Activated CD4-positive, alpha-beta memory T cell treated with anti-CD3 and anti-CD28 coated beads, Interleukin-2, amount 10 ng/mL, durations not matched to agents 7 days and 5 days (primary cell): ENCODE results near the gene VIPR2. TPM values are rescaled to one million over a fixed set of nuclear protein-coding genes. Genes with fewer than 3 reads are reported as not detected.
"Not testable (repeated sequence)": the region's sequence is repeated elsewhere in the genome, so short reads cannot be mapped to it uniquely, and the experiment has no call there.

Source experiments
- CTCF ChIA-PET: fragments of 350-600 bp; sonication (Branson Sonifier 250); formaldehyde crosslinking; loops from one replicate; lab custom pipeline; 2021; ENCODE audit warnings: antibody characterized with exemption, inconsistent platforms; lab: Charles Lee
- POLR2A ChIA-PET: fragments of 350-600 bp; sonication (Branson Sonifier 250); formaldehyde crosslinking; loops from one replicate; lab custom pipeline; 2021; ENCODE audit warnings: antibody characterized with exemption; lab: Charles Lee
- DNase-seq: peaks from one replicate; pipeline ENCODE4 v3.0.0-alpha.2; 2020
- H3K27ac Mint-ChIP-seq: one replicate; pipeline ENCODE4 v1.8.0; 2021; ENCODE audit warnings: mild to moderate bottlenecking, mixed read lengths
- H3K27me3 Mint-ChIP-seq: one replicate; pipeline ENCODE4 v1.8.0; 2021; ENCODE audit warnings: mixed read lengths
- H3K36me3 Mint-ChIP-seq: one replicate; pipeline ENCODE4 v1.8.0; 2021; ENCODE audit warnings: low read depth, mixed read lengths
- H3K4me1 Mint-ChIP-seq: one replicate; pipeline ENCODE4 v1.8.0; 2021; ENCODE audit warnings: mixed read lengths
- H3K4me3 Mint-ChIP-seq: one replicate; pipeline ENCODE4 v1.8.0; 2021; ENCODE audit warnings: mild to moderate bottlenecking, mixed read lengths
- H3K9me3 Mint-ChIP-seq: one replicate; pipeline ENCODE4 v1.8.0; 2021; ENCODE audit warnings: mixed read lengths
- total RNA-seq, 2 experiments: library from RNA; stranded (reverse); gene quantifications; one replicate each; pipeline ENCODE4 v1.2.3, GENCODE V29; 2021

VIPR2 gene
- total RNA-seq, 2 experiments from 2014 or later, result 0.13 to 0.23 TPM

DNA sequence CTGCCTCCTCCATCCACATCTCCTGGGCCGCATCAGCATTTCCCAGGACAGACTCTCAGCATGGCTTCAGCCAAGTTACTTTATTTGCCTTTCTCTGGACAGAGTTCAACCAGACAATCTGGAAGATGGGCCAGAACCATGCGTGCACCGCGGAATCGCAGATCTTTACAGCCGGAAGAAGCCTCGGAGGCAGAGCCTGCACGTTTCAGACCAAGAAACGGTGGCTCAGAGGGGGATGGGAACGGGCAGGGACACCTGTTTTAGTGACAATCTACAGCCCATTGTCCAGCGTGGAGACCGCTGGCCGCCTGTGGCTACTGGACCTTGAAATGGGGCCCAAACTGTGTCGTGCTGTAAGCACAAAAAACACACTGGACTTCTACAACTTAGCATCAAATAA lies 3.5 kb downstream of the VIPR2 start:
- Mint-ChIP-seq H3K4me1 (peaks cover 6% of the 10 kb centered on the region), H3K9me3 (no peaks in the 10 kb centered on the region), H3K27me3 (peaks cover 35% of the 10 kb centered on the region), H3K36me3 (no peaks in the 10 kb centered on the region), H3K27ac (no peak overlapping the region), H3K4me3 (no peak overlapping the region)
- DNase-seq, result peak; percentile 6
- CTCF ChIA-PET, result no interaction called here
- POLR2A ChIA-PET, result no interaction called here

DNA sequence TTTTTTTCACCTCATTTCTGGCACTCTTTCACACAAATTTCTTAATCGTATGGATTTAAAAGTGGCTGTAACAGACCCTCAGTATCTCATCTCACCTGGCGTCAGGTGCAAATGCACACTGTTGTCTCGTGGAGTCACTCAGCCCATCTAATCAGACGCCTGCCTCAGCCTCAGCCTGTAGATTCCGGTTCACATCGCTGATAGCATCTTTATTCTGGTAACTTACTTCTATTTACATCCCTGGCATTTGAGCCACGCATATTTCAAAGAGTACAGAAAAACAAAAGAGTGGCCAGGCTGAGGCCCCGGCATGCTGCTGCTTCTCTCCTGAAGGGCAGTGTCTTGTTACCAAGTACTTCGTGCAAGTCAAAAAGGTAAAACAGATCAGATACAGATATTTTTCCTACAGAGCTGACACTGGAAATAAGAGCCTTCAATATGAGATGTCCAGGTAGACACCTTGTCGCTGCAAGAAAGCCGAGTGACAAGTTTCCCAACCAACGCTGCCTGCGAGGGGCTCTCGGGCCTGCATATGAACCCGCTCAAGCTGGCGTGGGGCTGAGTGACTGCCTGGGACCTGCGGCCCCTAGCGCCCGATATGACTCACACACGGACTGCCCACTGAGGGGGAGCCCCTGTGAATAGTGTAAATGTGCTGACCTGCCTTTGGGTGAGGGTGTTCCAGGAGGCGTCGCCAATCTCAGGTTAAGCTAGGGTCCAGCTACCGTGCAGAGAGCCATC lies 4.3 kb downstream of the VIPR2 start:
- H3K4me1 Mint-ChIP-seq, result peaks cover 6% of the 10 kb centered on the region
- no peak overlapping the region for H3K4me3 Mint-ChIP-seq
- CTCF ChIA-PET, result no interaction called here
- H3K27ac Mint-ChIP-seq, result no peak overlapping the region
- POLR2A ChIA-PET, result no interaction called here
- peaks cover 34% of the 10 kb centered on the region for H3K27me3 Mint-ChIP-seq
- no peaks in the 10 kb centered on the region for H3K9me3 Mint-ChIP-seq
- no peaks in the 10 kb centered on the region for H3K36me3 Mint-ChIP-seq
- peak; percentile 13 for DNase-seq

DNA sequence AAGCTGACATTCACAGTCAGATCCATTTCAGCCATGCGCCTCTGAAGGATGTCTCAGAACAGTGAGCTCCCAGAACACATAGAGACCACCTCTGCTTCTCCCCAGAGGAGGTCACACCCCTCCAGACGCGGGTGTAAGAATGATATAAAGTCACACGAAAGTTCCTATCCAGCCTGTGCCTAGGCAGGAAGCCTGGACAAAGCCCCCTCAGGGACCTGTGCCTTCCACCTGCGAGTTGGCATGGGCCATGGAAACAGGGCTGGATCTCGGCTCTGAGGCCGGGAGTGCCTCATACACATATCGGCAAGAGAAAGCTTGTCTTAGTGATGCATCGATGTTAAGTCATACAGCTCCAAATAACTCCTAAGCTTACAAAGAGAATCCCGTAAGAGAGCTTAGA lies 5.0 kb downstream of the VIPR2 start:
- Mint-ChIP-seq H3K27ac (no peak overlapping the region), H3K4me1 (peaks cover 6% of the 10 kb centered on the region), H3K36me3 (no peaks in the 10 kb centered on the region), H3K27me3 (peaks cover 32% of the 10 kb centered on the region), H3K9me3 (no peaks in the 10 kb centered on the region), H3K4me3 (no peak overlapping the region)
- peak; percentile 15 for DNase-seq
- ChIA-PET CTCF (no interaction called here), POLR2A (no interaction called here)

DNA sequence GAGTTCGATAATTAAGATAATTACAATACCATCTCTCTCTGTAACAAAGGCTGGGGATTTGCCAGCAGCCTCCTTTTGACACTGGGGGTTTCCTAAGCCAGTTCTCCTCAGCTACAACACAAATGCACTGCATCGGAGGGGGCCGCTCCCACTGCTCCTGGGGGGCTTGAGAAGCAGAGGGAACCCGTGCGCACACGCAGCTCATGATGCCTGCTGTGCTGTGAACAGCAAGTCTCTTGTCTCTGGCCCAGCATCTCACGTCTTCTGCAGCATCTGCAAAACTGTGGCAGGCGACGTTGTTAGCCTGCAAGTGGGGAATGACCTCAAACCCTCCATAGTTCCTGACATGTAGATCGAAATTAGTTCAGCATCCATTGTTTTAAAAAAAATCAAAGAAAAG lies 5.5 kb downstream of the VIPR2 start:
- Mint-ChIP-seq H3K4me1 (peaks cover 6% of the 10 kb centered on the region), H3K9me3 (no peaks in the 10 kb centered on the region), H3K36me3 (no peaks in the 10 kb centered on the region), H3K4me3 (no peak overlapping the region), H3K27me3 (peaks cover 31% of the 10 kb centered on the region), H3K27ac (no peak overlapping the region)
- POLR2A ChIA-PET, result no interaction called here
- CTCF ChIA-PET, result no interaction called here
- DNase-seq, result peak; percentile 13

DNA sequence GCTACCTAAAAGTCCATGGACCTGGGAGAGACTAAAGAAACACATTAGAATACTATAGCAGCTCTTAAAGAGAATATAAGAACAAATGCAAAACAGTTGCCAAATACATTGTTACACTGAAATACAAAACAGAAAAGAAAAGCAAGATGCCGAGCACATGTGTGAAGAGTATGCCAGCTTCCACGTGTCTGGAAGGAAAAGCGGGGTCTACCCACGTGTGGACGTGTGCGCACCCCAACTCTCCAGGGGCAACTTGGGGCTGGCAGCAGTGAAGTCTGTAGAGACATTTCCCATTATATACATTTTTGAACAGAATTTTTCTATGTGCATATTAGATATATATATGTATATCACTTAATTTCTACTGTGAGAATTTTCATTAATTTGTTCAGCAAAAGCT lies 6.2 kb downstream of the VIPR2 start:
- no peaks in the 10 kb centered on the region for H3K36me3 Mint-ChIP-seq
- CTCF ChIA-PET, result no interaction called here
- H3K4me3 Mint-ChIP-seq, result no peak overlapping the region
- no peak for DNase-seq
- H3K27me3 Mint-ChIP-seq, result peaks cover 24% of the 10 kb centered on the region
- no peaks in the 10 kb centered on the region for H3K9me3 Mint-ChIP-seq
- no peak overlapping the region for H3K27ac Mint-ChIP-seq
- peaks cover 2% of the 10 kb centered on the region for H3K4me1 Mint-ChIP-seq
- POLR2A ChIA-PET, result no interaction called here

DNA sequence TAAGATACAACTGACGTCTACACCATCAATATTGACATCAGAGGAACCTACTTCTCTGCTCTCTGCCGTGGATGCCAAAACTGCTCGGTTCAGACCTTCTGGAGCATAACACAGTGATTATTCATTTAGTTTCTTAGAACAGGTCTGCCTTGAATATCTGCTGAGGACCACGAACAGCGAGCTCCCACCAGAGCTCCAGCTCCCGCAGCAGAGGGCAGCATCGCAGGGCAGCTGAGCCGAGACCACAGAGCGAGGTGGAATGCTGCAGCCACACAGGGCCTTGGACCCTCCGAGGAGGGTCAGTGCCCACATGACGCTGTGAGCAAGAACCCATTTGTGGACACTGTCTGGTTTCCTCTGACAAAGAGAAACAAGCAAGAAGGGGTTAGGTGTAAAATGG lies 6.8 kb downstream of the VIPR2 start:
- ChIA-PET POLR2A (no interaction called here), CTCF (no interaction called here)
- no peak overlapping the region for H3K4me3 Mint-ChIP-seq
- peaks cover 1% of the 10 kb centered on the region for H3K4me1 Mint-ChIP-seq
- H3K9me3 Mint-ChIP-seq, result no peaks in the 10 kb centered on the region
- no peak for DNase-seq
- peaks cover 18% of the 10 kb centered on the region for H3K27me3 Mint-ChIP-seq
- no peak overlapping the region for H3K27ac Mint-ChIP-seq
- no peaks in the 10 kb centered on the region for H3K36me3 Mint-ChIP-seq

DNA sequence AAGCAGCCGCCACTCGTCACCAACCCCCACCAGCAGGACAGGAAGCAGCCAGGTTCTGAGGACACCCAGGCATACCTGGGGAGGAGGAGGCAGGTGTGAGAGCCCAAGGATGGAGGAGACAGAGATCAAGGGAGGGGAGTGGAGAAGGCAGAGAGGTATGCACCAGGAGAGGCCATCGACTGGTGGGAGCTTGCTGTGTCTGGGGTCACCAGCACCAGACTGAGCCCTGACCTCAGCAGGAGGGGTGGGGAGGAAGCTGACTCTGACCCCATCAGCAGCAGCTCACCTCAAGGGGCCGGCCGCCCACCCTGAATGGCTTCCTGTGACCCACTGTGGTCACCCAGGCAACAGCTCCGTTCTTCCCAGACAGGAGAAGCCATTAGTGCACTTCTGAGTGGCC lies 7.8 kb downstream of the VIPR2 start:
- H3K4me3 Mint-ChIP-seq, result no peak overlapping the region
- no peaks in the 10 kb centered on the region for H3K4me1 Mint-ChIP-seq
- H3K9me3 Mint-ChIP-seq, result no peaks in the 10 kb centered on the region
- POLR2A ChIA-PET, result no interaction called here
- no peak for DNase-seq
- peaks cover 9% of the 10 kb centered on the region for H3K27me3 Mint-ChIP-seq
- H3K27ac Mint-ChIP-seq, result no peak overlapping the region
- no peaks in the 10 kb centered on the region for H3K36me3 Mint-ChIP-seq
- CTCF ChIA-PET, result no interaction called here

DNA sequence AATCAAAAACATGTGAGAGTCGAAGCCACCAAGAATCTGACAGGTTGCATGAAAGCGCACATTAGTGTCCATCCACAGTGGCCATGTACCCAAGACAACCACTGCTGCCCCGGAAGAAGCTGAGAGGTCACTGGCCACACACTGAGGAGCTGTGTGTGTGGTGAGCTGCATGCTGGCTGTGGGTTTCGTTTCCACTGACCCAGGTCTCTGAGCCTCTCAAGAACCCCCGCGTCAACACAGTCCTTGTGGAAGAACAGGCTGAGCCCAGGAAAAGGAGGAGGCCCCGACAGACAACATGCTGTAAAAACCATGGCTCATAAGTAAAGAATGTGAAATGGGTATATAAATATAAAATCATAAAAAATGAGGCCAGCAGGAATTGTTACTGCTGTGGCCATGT lies 8.2 kb downstream of the VIPR2 start:
- Mint-ChIP-seq H3K27me3 (peaks cover 5% of the 10 kb centered on the region), H3K4me3 (no peak overlapping the region), H3K27ac (no peak overlapping the region), H3K4me1 (no peaks in the 10 kb centered on the region), H3K36me3 (no peaks in the 10 kb centered on the region), H3K9me3 (no peaks in the 10 kb centered on the region)
- no peak for DNase-seq
- ChIA-PET POLR2A (no interaction called here), CTCF (no interaction called here)

DNA sequence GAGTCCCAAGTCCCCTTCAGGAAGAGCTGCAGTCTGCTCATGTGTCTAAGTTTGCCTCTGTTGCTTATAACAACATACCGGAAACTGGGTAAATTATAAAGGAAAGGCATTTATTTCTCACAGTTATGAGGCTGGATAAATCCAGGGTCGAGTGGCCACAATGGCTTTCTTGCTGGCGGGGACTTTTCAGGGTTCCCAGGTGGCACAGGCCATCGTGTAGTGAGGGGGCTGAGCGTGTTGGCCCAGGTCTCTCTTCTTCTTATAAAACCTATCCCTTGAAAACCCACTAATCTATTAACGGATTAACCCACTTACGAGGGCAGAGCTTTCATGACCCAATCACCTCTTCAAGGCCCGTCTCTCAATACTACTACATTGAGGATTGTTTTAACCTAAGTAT lies 8.7 kb downstream of the VIPR2 start:
- Mint-ChIP-seq H3K4me3 (no peak overlapping the region), H3K27me3 (peaks cover 4% of the 10 kb centered on the region), H3K36me3 (no peaks in the 10 kb centered on the region), H3K9me3 (no peaks in the 10 kb centered on the region), H3K4me1 (no peaks in the 10 kb centered on the region), H3K27ac (no peak overlapping the region)
- DNase-seq, result no peak
- ChIA-PET CTCF (no interaction called here), POLR2A (no interaction called here)

DNA sequence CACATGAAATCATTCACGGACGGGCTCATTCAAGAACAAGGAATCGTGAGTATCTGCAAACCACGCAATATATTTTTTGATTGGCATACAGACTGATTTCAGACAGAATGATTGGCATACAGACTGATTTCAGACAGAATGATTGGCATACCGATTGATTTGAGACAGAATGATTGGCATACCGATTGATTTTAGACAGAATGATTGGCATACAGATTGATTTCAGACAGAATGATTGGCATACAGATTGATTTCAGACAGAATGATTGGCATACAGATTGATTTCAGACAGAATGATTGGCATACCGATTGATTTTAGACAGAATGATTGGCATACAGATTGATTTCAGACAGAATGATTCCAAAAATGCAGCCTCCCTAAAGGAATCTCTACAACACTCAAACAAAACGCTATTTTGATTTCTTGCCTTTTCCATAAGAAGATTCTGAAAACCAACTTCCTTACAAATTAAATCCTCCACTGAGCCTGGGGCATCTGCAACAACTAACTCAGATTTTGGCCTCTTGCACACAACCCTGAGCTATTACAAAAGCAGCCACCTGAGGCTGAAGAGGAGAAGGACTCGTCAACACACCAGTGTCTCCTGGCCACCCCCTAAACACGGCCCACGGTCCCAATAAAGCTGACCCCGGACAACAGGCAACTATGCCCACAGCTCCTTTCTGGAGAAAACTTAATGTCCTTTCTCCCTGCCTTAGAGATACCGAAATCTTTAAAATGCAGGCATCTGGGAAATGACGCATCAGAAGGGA lies 11.8 kb downstream of the VIPR2 start:
- H3K36me3 Mint-ChIP-seq, POLR2A ChIA-PET, DNase-seq, CTCF ChIA-PET, H3K27ac Mint-ChIP-seq, H3K4me1 Mint-ChIP-seq, H3K9me3 Mint-ChIP-seq, H3K27me3 Mint-ChIP-seq, H3K4me3 Mint-ChIP-seq: not testable (repeated sequence)

DNA sequence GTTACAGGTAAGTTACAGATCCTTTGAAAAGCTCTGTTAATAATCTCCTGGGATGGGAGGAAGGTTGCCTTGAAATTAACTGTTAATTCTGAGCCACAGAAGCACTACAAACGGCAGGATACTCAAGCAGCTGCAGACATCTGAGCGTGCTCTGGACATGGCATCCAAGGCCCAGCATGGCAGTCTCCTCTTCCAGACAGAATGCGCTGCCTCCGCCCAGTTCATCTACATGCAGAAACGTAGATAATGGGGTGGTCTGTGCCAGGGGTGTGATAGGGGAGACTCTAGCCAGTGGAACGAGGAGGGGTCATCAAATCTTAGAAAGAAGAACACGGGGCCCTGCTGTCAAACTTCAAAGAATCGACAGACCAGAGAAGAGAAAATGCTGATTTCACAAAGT lies 13.8 kb downstream of the VIPR2 start:
- Mint-ChIP-seq H3K4me3 (no peak overlapping the region), H3K36me3 (no peaks in the 10 kb centered on the region), H3K4me1 (no peaks in the 10 kb centered on the region), H3K9me3 (no peaks in the 10 kb centered on the region), H3K27me3 (peaks cover 1% of the 10 kb centered on the region), H3K27ac (no peak overlapping the region)
- no peak for DNase-seq
- CTCF ChIA-PET, result no interaction called here
- POLR2A ChIA-PET, result no interaction called here

DNA sequence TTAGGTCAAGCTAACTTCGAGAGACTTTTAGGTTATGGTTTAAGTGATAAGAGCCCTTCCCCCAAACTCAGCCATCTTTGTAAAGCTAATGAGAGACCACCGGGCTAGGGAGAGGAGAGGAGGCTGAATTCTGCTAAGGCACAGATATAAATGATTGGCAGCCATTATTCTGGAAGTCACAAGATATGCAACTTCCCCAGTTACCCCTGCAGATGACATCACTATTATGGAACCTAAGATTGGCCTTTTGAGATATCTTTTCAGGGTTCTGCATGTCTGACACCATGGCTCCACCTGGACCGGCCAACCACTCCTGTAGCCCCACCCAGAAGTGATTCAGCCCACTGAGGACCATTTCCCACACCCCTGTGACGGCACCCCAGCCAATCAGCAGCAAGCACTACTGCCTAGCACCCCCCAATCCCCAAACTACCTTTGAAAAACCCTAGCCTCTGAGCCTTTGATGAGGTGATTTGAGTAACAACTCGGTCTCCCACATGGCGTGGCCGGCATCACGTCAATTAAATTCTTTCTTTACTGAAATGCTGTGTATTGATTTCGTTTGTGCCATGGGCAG lies 14.4 kb downstream of the VIPR2 start:
- Mint-ChIP-seq H3K9me3 (no peaks in the 10 kb centered on the region), H3K4me3 (no peak overlapping the region), H3K27me3 (peaks cover 1% of the 10 kb centered on the region), H3K4me1 (no peaks in the 10 kb centered on the region), H3K36me3 (no peaks in the 10 kb centered on the region), H3K27ac (no peak overlapping the region)
- no peak for DNase-seq
- ChIA-PET CTCF (no interaction called here), POLR2A (no interaction called here)

DNA sequence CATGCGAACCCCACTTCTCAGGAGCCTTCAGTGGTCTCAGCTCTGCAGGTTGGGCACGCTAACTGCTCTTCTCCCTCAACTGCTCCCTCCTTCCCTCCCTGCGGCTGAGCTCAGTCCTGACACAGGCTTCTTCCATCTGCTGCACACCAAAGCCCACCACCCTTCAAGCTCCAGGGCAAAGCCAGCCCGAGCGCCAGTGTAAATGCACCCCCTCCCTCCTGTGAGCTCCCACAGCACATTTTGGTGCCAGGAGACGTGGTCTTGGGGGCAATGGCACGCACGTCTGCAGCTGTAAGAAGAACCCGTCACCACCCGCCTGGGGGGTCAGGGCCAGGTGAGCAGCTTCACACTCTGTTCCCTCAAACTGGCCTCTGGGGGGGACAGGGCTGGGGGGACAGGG lies 15.9 kb downstream of the VIPR2 start:
- no peaks in the 10 kb centered on the region for H3K36me3 Mint-ChIP-seq
- no peaks in the 10 kb centered on the region for H3K9me3 Mint-ChIP-seq
- peaks cover 1% of the 10 kb centered on the region for H3K27me3 Mint-ChIP-seq
- no peak overlapping the region for H3K4me3 Mint-ChIP-seq
- no peaks in the 10 kb centered on the region for H3K4me1 Mint-ChIP-seq
- DNase-seq, result no peak
- H3K27ac Mint-ChIP-seq, result no peak overlapping the region
- ChIA-PET POLR2A (no interaction called here), CTCF (no interaction called here)
